D721Med (cell line): ENCODE results near the gene FAM120C.

ENCODE experiments used
- DNase-seq: peaks from one replicate; pipeline ENCODE4 v3.0.0; 2011; ENCODE audit warnings: low spot score; ENCODE audit not compliant: insufficient read length
- FAIRE-seq: peaks from 2 replicates; lab custom pipeline; 2011; peaks lifted over from hg19 to GRCh38; lab: Jason Lieb, UNC
- CTCF ChIP-seq: IDR thresholded peaks from 2 replicates; pipeline ENCODE4 v1.5.1; 2012; ENCODE audit warnings: mild to moderate bottlenecking, control low read depth; ENCODE audit not compliant: insufficient read depth; ENCODE audit errors: missing control alignments

Gene FAM120C

GRCh38 chrX:54064564-54064963 is 118.5 kb downstream of the FAM120C start:
- no peak for DNase-seq
- TF ChIP-seq CTCF: no peak
- no peak for FAIRE-seq

- no peak for TF ChIP-seq CTCF
- DNase-seq (no peak), FAIRE-seq (no peak)
These were observed 119.7 kb downstream of the FAM120C start for GRCh38 chrX:54063361-54063760.

- FAIRE-seq: no peak
These were observed 133.3 kb downstream of the FAM120C start for GRCh38 chrX:54049801-54050200.

GRCh38 chrX:54048412-54048811 is 134.6 kb downstream of the FAM120C start:
- DNase-seq (no peak), FAIRE-seq (no peak)

More at GRCh38 chrX:54049801-54050200, 133.3 kb downstream of the FAM120C start:
- no peak for TF ChIP-seq CTCF
- no peak for DNase-seq

GRCh38 chrX:54045563-54046228 is 137.4 kb downstream of the FAM120C start:
- DNase-seq (no peak), FAIRE-seq (no peak)
- no peak for TF ChIP-seq CTCF

More at GRCh38 chrX:54048412-54048811, 134.6 kb downstream of the FAM120C start:
- no peak for TF ChIP-seq CTCF

- no peak for TF ChIP-seq CTCF
- DNase-seq: no peak
- FAIRE-seq: no peak
These were observed 138.1 kb downstream of the FAM120C start for GRCh38 chrX:54044877-54045338.
